ENCODE data around the gene PTPRN2.

- TF ChIP-seq, protein P1, sequence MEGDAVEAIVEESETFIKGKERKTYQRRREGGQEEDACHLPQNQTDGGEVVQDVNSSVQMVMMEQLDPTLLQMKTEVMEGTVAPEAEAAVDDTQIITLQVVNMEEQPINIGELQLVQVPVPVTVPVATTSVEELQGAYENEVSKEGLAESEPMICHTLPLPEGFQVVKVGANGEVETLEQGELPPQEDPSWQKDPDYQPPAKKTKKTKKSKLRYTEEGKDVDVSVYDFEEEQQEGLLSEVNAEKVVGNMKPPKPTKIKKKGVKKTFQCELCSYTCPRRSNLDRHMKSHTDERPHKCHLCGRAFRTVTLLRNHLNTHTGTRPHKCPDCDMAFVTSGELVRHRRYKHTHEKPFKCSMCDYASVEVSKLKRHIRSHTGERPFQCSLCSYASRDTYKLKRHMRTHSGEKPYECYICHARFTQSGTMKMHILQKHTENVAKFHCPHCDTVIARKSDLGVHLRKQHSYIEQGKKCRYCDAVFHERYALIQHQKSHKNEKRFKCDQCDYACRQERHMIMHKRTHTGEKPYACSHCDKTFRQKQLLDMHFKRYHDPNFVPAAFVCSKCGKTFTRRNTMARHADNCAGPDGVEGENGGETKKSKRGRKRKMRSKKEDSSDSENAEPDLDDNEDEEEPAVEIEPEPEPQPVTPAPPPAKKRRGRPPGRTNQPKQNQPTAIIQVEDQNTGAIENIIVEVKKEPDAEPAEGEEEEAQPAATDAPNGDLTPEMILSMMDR (IDR thresholded peaks at IDR 0.05) = no peak
- no peak for TF ChIP-seq POLR2A (IDR thresholded peaks at IDR 0.05)
Observed at GRCh38 chr7:158362912-158363905, 224.4 kb downstream of the PTPRN2 start.
